RWPE2 (cell line): Measurements from ENCODE around the gene ARL15.

ENCODE experiments used
- ATAC-seq: fragments of 200-7000 bp; cut with Tn5 transposase; 3 replicates; pipeline ENCODE4 v1.9.1; 2021; ENCODE audit warnings: low read depth
- DNase-seq: peaks from one replicate; pipeline ENCODE4 v3.0.0-alpha.2; 2020; ENCODE audit warnings: low spot score
- H3K27ac ChIP-seq: fragments of 450-650 bp; 2 replicates; pipeline ENCODE4 v1.5.1; 2017; ENCODE audit warnings: mild to moderate bottlenecking; ENCODE audit not compliant: poor library complexity, severe bottlenecking
- H3K27me3 ChIP-seq: fragments of 250-450 bp; sonication (Bioruptor Pico); 2 replicates; pipeline ENCODE4 v1.5.1; 2021; ENCODE audit warnings: mild to moderate bottlenecking, moderate library complexity; ENCODE audit not compliant: insufficient read depth, poor library complexity, severe bottlenecking
- H3K36me3 ChIP-seq: fragments of 250-450 bp; sonication (Bioruptor Pico); 2 replicates; pipeline ENCODE4 v1.5.1; 2020; ENCODE audit warnings: low read depth, mild to moderate bottlenecking, moderate library complexity
- H3K4me1 ChIP-seq: fragments of 250-450 bp; sonication (Bioruptor Pico); 2 replicates; pipeline ENCODE4 v1.5.1; 2021; ENCODE audit warnings: mild to moderate bottlenecking, moderate library complexity; ENCODE audit not compliant: insufficient read depth, poor library complexity, severe bottlenecking
- H3K4me3 ChIP-seq: fragments of 250-450 bp; sonication (Bioruptor Pico); 2 replicates; pipeline ENCODE4 v1.5.1; 2021; ENCODE audit warnings: mild to moderate bottlenecking, moderate library complexity; ENCODE audit not compliant: severe bottlenecking
- H3K9me3 ChIP-seq: fragments of 250-450 bp; sonication (Bioruptor Pico); 2 replicates; pipeline ENCODE4 v1.5.1; 2021; ENCODE audit warnings: mild to moderate bottlenecking, moderate library complexity; ENCODE audit not compliant: severe bottlenecking
- CTCF ChIP-seq: fragments of 450-650 bp; IDR thresholded peaks from one replicate; pipeline ENCODE4 v1.5.1; 2017; ENCODE audit warnings: mild to moderate bottlenecking, moderate library complexity; ENCODE audit not compliant: poor library complexity, severe bottlenecking

The ARL15 gene

GRCh38 chr5:53908757-53909156, 401.6 kb downstream of the ARL15 start:
- Histone ChIP-seq H3K27me3 (no peaks in the 10 kb centered on the region), H3K4me1 (no peaks in the 10 kb centered on the region), H3K27ac (no peak overlapping the region), H3K9me3 (no peaks in the 10 kb centered on the region), H3K4me3 (no peak overlapping the region), H3K36me3 (no peaks in the 10 kb centered on the region)
- ATAC-seq: no peak
- no peak for TF ChIP-seq CTCF
- no peak for DNase-seq

GRCh38 chr5:53907827-53908226, 402.5 kb downstream of the ARL15 start:
- Histone ChIP-seq H3K27me3 (no peaks in the 10 kb centered on the region), H3K9me3 (no peaks in the 10 kb centered on the region), H3K36me3 (no peaks in the 10 kb centered on the region), H3K27ac (no peak overlapping the region), H3K4me3 (no peak overlapping the region), H3K4me1 (no peaks in the 10 kb centered on the region)
- no peak for ATAC-seq
- no peak for TF ChIP-seq CTCF
- no peak for DNase-seq

GRCh38 chr5:53906736-53907135, 403.6 kb downstream of the ARL15 start:
- ATAC-seq (no peak), DNase-seq (no peak)
- Histone ChIP-seq H3K27me3 (no peaks in the 10 kb centered on the region), H3K4me3 (no peak overlapping the region), H3K4me1 (no peaks in the 10 kb centered on the region), H3K9me3 (no peaks in the 10 kb centered on the region), H3K36me3 (no peaks in the 10 kb centered on the region), H3K27ac (no peak overlapping the region)
- TF ChIP-seq CTCF: no peak

- Histone ChIP-seq H3K27ac (no peak overlapping the region), H3K27me3 (no peaks in the 10 kb centered on the region), H3K9me3 (no peaks in the 10 kb centered on the region), H3K36me3 (no peaks in the 10 kb centered on the region), H3K4me3 (no peak overlapping the region), H3K4me1 (no peaks in the 10 kb centered on the region)
- no peak for TF ChIP-seq CTCF
- DNase-seq: no peak
- no peak for ATAC-seq
Observed at GRCh38 chr5:53902296-53902907, 408.0 kb downstream of the ARL15 start.

- DNase-seq: no peak
- no peak for TF ChIP-seq CTCF
- ATAC-seq: no peak
Observed at GRCh38 chr5:53900677-53901076, 409.7 kb downstream of the ARL15 start.

More at GRCh38 chr5:53900677-53901076, 409.7 kb downstream of the ARL15 start:
- Histone ChIP-seq H3K36me3 (no peaks in the 10 kb centered on the region), H3K27me3 (no peaks in the 10 kb centered on the region), H3K4me3 (no peak overlapping the region), H3K27ac (no peak overlapping the region), H3K4me1 (no peaks in the 10 kb centered on the region), H3K9me3 (no peaks in the 10 kb centered on the region)
